A673 (cell line): ENCODE results near the gene TPK1. TPM values are rescaled to one million over a fixed set of nuclear protein-coding genes. Genes with fewer than 3 reads are reported as not detected.
"Not testable (repeated sequence)": the region's sequence is repeated elsewhere in the genome, so short reads cannot be mapped to it uniquely, and the experiment has no call there.

Source experiments
- BruUV-seq: library from RNA; stranded (reverse); fragments of 400-500 nt; replicated peaks from 2 replicates; lab custom pipeline; 2021; lab: Mats Ljungman, UMichigan
- CTCF ChIA-PET: fragments of 300-600 bp; sonication (Branson Sonifier 250); formaldehyde crosslinking; loops from one replicate; lab custom pipeline; 2022; ENCODE audit warnings: antibody characterized with exemption; lab: Charles Lee
- POLR2A ChIA-PET: fragments of 300-600 bp; sonication (Branson Sonifier 250); formaldehyde crosslinking; loops from one replicate; lab custom pipeline; 2022; ENCODE audit warnings: antibody characterized with exemption; ENCODE audit not compliant: low non-redundant PET; lab: Charles Lee
- DNase-seq: peaks from one replicate; pipeline ENCODE4 v3.0.0-alpha.2; 2015; ENCODE audit warnings: low spot score
- H3K27ac ChIP-seq: fragments of 200-600 bp; sonication (generic); 2 replicates; pipeline ENCODE4 v1.5.1; 2016; ENCODE audit warnings: mixed run types, low read depth, mild to moderate bottlenecking, mixed read lengths, antibody characterized with exemption, low read length; ENCODE audit not compliant: poor library complexity, severe bottlenecking
- H3K27me3 ChIP-seq: fragments of 200-600 bp; sonication (generic); replicated peaks from 2 replicates; pipeline ENCODE4 v1.6.1; 2017; ENCODE audit warnings: mixed run types, low read depth, mild to moderate bottlenecking, mixed read lengths, antibody characterized with exemption, low read length; ENCODE audit not compliant: insufficient read depth, poor library complexity
- H3K36me3 ChIP-seq: fragments of 200-600 bp; sonication (generic); 2 replicates; pipeline ENCODE4 v1.6.1; 2016; ENCODE audit warnings: mixed run types, mild to moderate bottlenecking, mixed read lengths, antibody characterized with exemption, low read length; ENCODE audit not compliant: insufficient read depth, poor library complexity, severe bottlenecking
- H3K4me1 ChIP-seq: fragments of 200-600 bp; sonication (generic); 2 replicates; pipeline ENCODE4 v1.6.1; 2017; ENCODE audit warnings: mixed run types, mild to moderate bottlenecking, mixed read lengths, antibody characterized with exemption, low read length; ENCODE audit not compliant: insufficient read depth, poor library complexity, severe bottlenecking
- H3K4me3 ChIP-seq: fragments of 200-600 bp; sonication (generic); 2 replicates; pipeline ENCODE4 v1.5.1; 2016; ENCODE audit warnings: low read depth, mixed run types, mild to moderate bottlenecking, mixed read lengths, low read length; ENCODE audit not compliant: poor library complexity, severe bottlenecking
- H3K9me3 ChIP-seq: fragments of 200-600 bp; sonication (generic); 2 replicates; pipeline ENCODE4 v1.6.1; 2016; ENCODE audit warnings: mixed run types, low read depth, mild to moderate bottlenecking, mixed read lengths, antibody characterized with exemption, low read length; ENCODE audit not compliant: poor library complexity, severe bottlenecking
- CTCF ChIP-seq: fragments of 300-800, 200-600 bp; sonication (generic); conservative IDR thresholded peaks from 2 replicates; pipeline ENCODE4 v1.5.1; 2017; ENCODE audit warnings: low read depth, mild to moderate bottlenecking, antibody characterized with exemption, low read length, moderate library complexity, mixed read lengths
- EZH2 ChIP-seq: fragments of 200-600 bp; sonication (generic); IDR thresholded peaks from 2 replicates; pipeline ENCODE4 v1.6.1; 2017; ENCODE audit warnings: borderline replicate concordance, low read depth, mild to moderate bottlenecking, mixed read lengths, antibody characterized with exemption, low read length; ENCODE audit not compliant: poor library complexity, severe bottlenecking
- intact Hi-C: fragments of 100-400 bp; cut with micrococcal nuclease; formaldehyde crosslinking; loops from one replicate; pipeline ENCODE4 v1.10.0; 2022; ENCODE audit not compliant: unreplicated experiment
- total RNA-seq: library from RNA; stranded (reverse); gene quantifications from 2 replicates; pipeline ENCODE4 v1.2.3, GENCODE V29; 2021

TPK1 gene
- total RNA-seq, 1 experiment from 2014 or later = 3.5 TPM

DNA sequence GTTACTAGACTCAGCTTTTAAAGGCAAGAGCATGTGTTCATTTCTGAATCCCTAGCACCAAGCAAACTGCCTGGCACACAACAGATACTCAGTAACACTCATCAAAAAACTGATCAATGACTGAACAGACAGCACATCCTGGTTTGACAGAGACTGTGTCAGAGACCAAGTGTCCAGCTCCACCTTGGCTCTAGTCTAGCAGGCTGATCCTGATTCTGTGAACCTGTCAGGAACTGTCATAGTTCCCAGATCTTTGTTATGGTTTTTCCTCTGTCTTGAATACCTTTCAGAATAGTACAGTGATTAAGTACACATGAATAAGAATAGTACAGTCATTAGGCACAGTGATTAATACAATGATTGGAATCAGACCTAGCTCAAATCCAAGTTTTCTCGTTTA lies 53.0 kb downstream of the TPK1 start:
- H3K9me3 ChIP-seq = no peaks in the 10 kb centered on the region
- H3K4me1 ChIP-seq = no peaks in the 10 kb centered on the region
- no peaks in the 10 kb centered on the region for H3K27me3 ChIP-seq
- H3K27ac ChIP-seq = no peak overlapping the region
- POLR2A ChIA-PET = no interaction called here
- intact Hi-C loops = no loop called here
- no TSS peak for BruUV-seq
- no peak for DNase-seq
- no peaks in the 10 kb centered on the region for H3K36me3 ChIP-seq
- CTCF ChIA-PET = no interaction called here
- H3K4me3 ChIP-seq = no peak overlapping the region
- TF ChIP-seq CTCF = no peak
- no peak for TF ChIP-seq EZH2

DNA sequence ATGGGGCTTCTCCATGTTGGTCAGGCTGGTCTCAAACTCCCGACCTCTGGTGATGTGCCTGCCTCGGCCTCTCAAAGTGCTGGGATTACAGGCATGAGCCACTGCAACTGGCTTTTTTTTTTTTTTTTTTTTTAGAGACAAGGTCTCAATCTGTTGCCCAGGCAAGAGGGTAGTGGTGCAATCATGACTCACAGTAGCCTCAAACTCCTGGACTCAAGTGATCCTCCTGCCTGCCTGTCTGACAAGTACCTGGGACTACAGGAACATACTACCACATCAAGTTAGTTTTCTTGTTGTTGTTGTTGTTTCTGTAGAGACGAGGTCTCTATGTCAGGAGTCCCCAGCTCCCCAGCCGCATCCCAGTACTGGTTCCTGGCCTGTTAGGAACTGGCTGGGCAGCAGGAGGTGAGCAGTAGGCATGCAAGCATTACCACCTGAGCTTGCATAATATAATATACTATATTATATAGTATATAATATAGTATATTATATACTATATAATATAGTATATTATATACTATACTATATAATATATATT lies 55.7 kb downstream of the TPK1 start:
- CTCF ChIA-PET = no interaction called here
- no peak for TF ChIP-seq CTCF
- no peak for TF ChIP-seq EZH2
- BruUV-seq = no TSS peak
- no peaks in the 10 kb centered on the region for H3K4me1 ChIP-seq
- H3K36me3 ChIP-seq = no peaks in the 10 kb centered on the region
- intact Hi-C loops = no loop called here
- no peak overlapping the region for H3K27ac ChIP-seq
- no peaks in the 10 kb centered on the region for H3K9me3 ChIP-seq
- no peak for DNase-seq
- no peaks in the 10 kb centered on the region for H3K27me3 ChIP-seq
- H3K4me3 ChIP-seq = no peak overlapping the region
- POLR2A ChIA-PET = no interaction called here

GRCh38 chr7:144777889-144778288 lies 58.0 kb downstream of the TPK1 start:
- POLR2A ChIA-PET, CTCF ChIA-PET, H3K36me3 ChIP-seq, intact Hi-C loops, DNase-seq, BruUV-seq, H3K4me3 ChIP-seq, H3K27ac ChIP-seq, H3K9me3 ChIP-seq, H3K4me1 ChIP-seq, H3K27me3 ChIP-seq: not testable (repeated sequence)

DNA sequence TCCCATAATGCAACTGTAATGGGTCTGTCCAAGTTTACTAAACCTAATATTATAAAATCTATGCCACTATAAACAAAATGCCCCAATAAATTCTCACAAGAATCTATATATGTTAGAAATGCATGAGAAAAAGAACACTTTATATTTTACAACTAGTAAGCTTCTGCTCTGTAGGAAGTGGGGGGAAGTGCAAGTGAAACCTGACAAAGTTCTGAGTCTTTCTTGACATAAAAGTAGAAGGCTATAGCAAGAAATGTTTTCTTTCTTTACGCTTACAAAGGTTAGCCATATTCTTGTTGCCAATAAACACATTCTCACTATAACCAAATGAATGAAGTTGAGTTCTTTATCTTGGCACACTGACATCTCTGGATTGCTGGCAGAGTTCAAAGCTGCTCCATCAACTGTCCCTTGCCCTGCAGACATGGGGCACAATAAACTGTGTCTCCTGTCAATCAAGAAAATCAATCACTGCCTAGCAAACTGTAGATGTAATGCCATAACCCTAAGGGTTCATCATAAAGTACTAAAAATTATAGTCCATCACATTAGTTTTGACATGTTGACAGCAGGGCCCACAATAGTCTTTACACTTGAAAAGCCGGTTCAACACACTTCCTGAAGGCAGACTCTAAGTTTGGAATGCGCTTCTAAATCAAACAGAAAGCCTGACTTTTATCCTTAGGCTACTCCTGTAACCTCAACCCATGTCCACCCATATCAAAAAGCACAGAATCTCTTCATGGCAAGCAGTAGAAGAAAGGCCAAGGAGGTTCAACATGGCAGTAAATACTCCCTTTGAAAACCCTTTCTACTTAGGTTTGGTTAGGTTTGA lies 58.6 kb downstream of the TPK1 start:
- TF ChIP-seq EZH2 (no peak), CTCF (no peak)
- ChIA-PET POLR2A (no interaction called here), CTCF (no interaction called here)
- no peak overlapping the region for H3K27ac ChIP-seq
- H3K9me3 ChIP-seq = no peaks in the 10 kb centered on the region
- no TSS peak for BruUV-seq
- no peaks in the 10 kb centered on the region for H3K36me3 ChIP-seq
- no peak for DNase-seq
- no peak overlapping the region for H3K4me3 ChIP-seq
- intact Hi-C loops = no loop called here
- H3K27me3 ChIP-seq = no peaks in the 10 kb centered on the region
- no peaks in the 10 kb centered on the region for H3K4me1 ChIP-seq
